HepG2 (cell line): Measurements from ENCODE around the gene C5. TPM values are rescaled to one million over a fixed set of nuclear protein-coding genes. Genes with fewer than 3 reads are reported as not detected.

Experiments used
- ATAC-seq: fragments of 200-7000 bp; cut with Tn5 transposase; 3 replicates; pipeline ENCODE4 v1.9.1; 2020; ENCODE audit warnings: mild to moderate bottlenecking, moderate library complexity
- BruUV-seq: library from RNA; stranded (reverse); fragments of 400-500 nt; replicated peaks from 2 replicates; lab custom pipeline; 2021; lab: Mats Ljungman, UMichigan
- CTCF ChIA-PET: fragments of 300-600 bp; formaldehyde crosslinking; extraction: SDS; loops from one replicate; lab custom pipeline; 2021; ENCODE audit warnings: low total read pairs, inconsistent platforms, low intra/inter-chr PET ratio; lab: Yijun Ruan, JAX
- POLR2A ChIA-PET: fragments of 350-600 bp; sonication (Branson Sonifier 250); formaldehyde crosslinking; loops from one replicate; lab custom pipeline; 2020; ENCODE audit warnings: antibody characterized with exemption, inconsistent platforms; lab: Yijun Ruan, JAX
- DNase-seq: peaks from one replicate; pipeline ENCODE4 v3.0.0-alpha.2; 2015; ENCODE audit warnings: low spot score
- FAIRE-seq: peaks from 3 replicates; lab custom pipeline; 2011; peaks lifted over from hg19 to GRCh38; lab: Jason Lieb, UNC
- H2AFZ ChIP-seq: one replicate; pipeline ENCODE4 v1.6.1; 2011; ENCODE audit warnings: low read length, inconsistent platforms
- H3K27ac ChIP-seq: fragments of 300-600 bp; 3 replicates; pipeline ENCODE4 v1.8.0; 2011; ENCODE audit warnings: mixed run types, mild to moderate bottlenecking, mixed read lengths, low read length, inconsistent platforms; ENCODE audit not compliant: insufficient read depth; ENCODE audit errors: extremely low read length
- H3K27me3 ChIP-seq, 2 experiments: fragments of 200-600 bp in 1 of 2; 2 replicates in 1 of 2; 3 replicates in 1 of 2; pipeline versions ENCODE4 v1.6.0 to v1.8.0; 2011; ENCODE audit warnings: low read length in 2 of 2, mild to moderate bottlenecking in 2 of 2, moderate library complexity in 2 of 2, inconsistent platforms in 1 of 2; ENCODE audit not compliant: insufficient read depth in 2 of 2, control insufficient read depth in 1 of 2
- H3K36me3 ChIP-seq, 2 experiments: fragments of 200-600 bp in 1 of 2; replicated peaks in 1 of 2; 2 replicates in 1 of 2; 3 replicates in 1 of 2; pipeline versions ENCODE4 v1.5.1 to v1.8.0; 2011; ENCODE audit warnings: low read length in 2 of 2, inconsistent platforms in 1 of 2; ENCODE audit not compliant: insufficient read depth in 2 of 2, control insufficient read depth in 1 of 2
- H3K4me1 ChIP-seq: 2 replicates; pipeline ENCODE4 v1.5.1; 2012; ENCODE audit warnings: low read length, inconsistent platforms; ENCODE audit not compliant: insufficient read depth
- H3K4me2 ChIP-seq: 2 replicates; pipeline ENCODE4 v1.6.0; 2011; ENCODE audit warnings: low read depth, low read length, inconsistent platforms
- H3K4me3 ChIP-seq, 3 experiments: fragments of 200-600 bp in 1 of 3; sonication (generic), shearing (Covaris generic) in 1 of 3; replicated peaks in 1 of 3; 2 replicates each; pipeline ENCODE4 v1.5.1; 2011 to 2016; ENCODE audit warnings: low read length in 3 of 3, inconsistent platforms in 2 of 3, low read depth in 2 of 3, mild to moderate bottlenecking in 2 of 3, control low read depth in 1 of 3, mixed read lengths in 1 of 3; ENCODE audit not compliant: insufficient read depth in 1 of 3
- H3K79me2 ChIP-seq: one replicate; pipeline ENCODE4 v1.6.1; 2011; ENCODE audit warnings: low read length, inconsistent platforms; ENCODE audit not compliant: insufficient read depth
- H3K9ac ChIP-seq: 2 replicates; pipeline ENCODE4 v1.6.0; 2011; ENCODE audit warnings: mild to moderate bottlenecking, low read depth, low read length, inconsistent platforms; ENCODE audit not compliant: insufficient read depth
- H3K9me3 ChIP-seq: 2 replicates; pipeline ENCODE4 v1.5.1; 2012; ENCODE audit warnings: mild to moderate bottlenecking, low read length
- H4K20me1 ChIP-seq: 2 replicates; pipeline ENCODE4 v1.6.0; 2011; ENCODE audit warnings: inconsistent platforms, mild to moderate bottlenecking, low read length, moderate library complexity; ENCODE audit not compliant: insufficient read depth
- BCLAF1 ChIP-seq: fragments of 450-650 bp; IDR thresholded peaks from 2 replicates; pipeline ENCODE4 v1.6.1; 2017; ENCODE audit warnings: mild to moderate bottlenecking
- DDIT3 ChIP-seq: sonication (generic); formaldehyde crosslinking; IDR thresholded peaks from 2 replicates; pipeline ENCODE4 v1.4.0; 2020; ENCODE audit warnings: mild to moderate bottlenecking, missing genetic modification reagents
- ELF3 ChIP-seq: IDR thresholded peaks from 2 replicates; pipeline ENCODE4 v1.6.1; 2016; ENCODE audit warnings: missing genetic modification reagents, missing compliant biosample characterization
- FOXA3 ChIP-seq: IDR thresholded peaks from 2 replicates; pipeline ENCODE4 v1.6.1; 2016; ENCODE audit warnings: missing genetic modification reagents, missing compliant biosample characterization
- FOXP1 ChIP-seq, 2 experiments: fragments of 450-650 bp in 1 of 2; IDR thresholded peaks; 2 replicates each; pipeline ENCODE4 v1.6.1; 2017 to 2018; ENCODE audit warnings: antibody characterized with exemption in 1 of 2
- HCFC1 ChIP-seq: fragments of 150-350 bp; IDR thresholded peaks from 2 replicates; pipeline ENCODE4 v1.6.1; 2014; ENCODE audit warnings: low read depth, low read length
- KLF12 ChIP-seq: sonication (generic); formaldehyde crosslinking; IDR thresholded peaks from 2 replicates; pipeline ENCODE4 v1.4.0; 2020; ENCODE audit warnings: missing genetic modification reagents, borderline replicate concordance
- MATR3 ChIP-seq: sonication (generic); formaldehyde crosslinking; IDR thresholded peaks from 2 replicates; pipeline ENCODE4 v1.4.0; 2020; ENCODE audit warnings: missing genetic modification reagents
- MED8 ChIP-seq: sonication (generic); formaldehyde crosslinking; IDR thresholded peaks from 2 replicates; pipeline ENCODE4 v1.8.1; 2023; ENCODE audit warnings: mild to moderate bottlenecking, missing genetic modification reagents; ENCODE audit not compliant: insufficient replicate concordance
- MYNN ChIP-seq: sonication (generic); formaldehyde crosslinking; IDR thresholded peaks from 2 replicates; pipeline ENCODE4 v1.4.0; 2020; ENCODE audit warnings: mild to moderate bottlenecking, low read depth, missing genetic modification reagents
- ONECUT2 ChIP-seq: sonication (generic); formaldehyde crosslinking; IDR thresholded peaks from 2 replicates; pipeline ENCODE4 v1.4.0; 2020; ENCODE audit warnings: missing genetic modification reagents
- REPIN1 ChIP-seq: sonication (generic); formaldehyde crosslinking; IDR thresholded peaks from 2 replicates; pipeline ENCODE4 v1.8.0; 2022; ENCODE audit warnings: missing genetic modification reagents, low read depth, mild to moderate bottlenecking, borderline replicate concordance
- SAP130 ChIP-seq: IDR thresholded peaks from 2 replicates; pipeline ENCODE4 v1.6.1; 2016; ENCODE audit warnings: low read depth
- SIX1 ChIP-seq: sonication (generic); formaldehyde crosslinking; IDR thresholded peaks from 2 replicates; pipeline ENCODE4 v1.4.0; 2020; ENCODE audit warnings: missing genetic modification reagents, borderline replicate concordance
- TCF7 ChIP-seq: sonication (generic); IDR thresholded peaks from 2 replicates; pipeline ENCODE4 v1.6.1; 2016; ENCODE audit warnings: antibody characterized with exemption, low read depth
- ZFP82 ChIP-seq: sonication (generic); formaldehyde crosslinking; IDR thresholded peaks from 2 replicates; pipeline ENCODE4 v1.5.1; 2020; ENCODE audit warnings: mild to moderate bottlenecking, missing genetic modification reagents, borderline replicate concordance
- ZMYM2 ChIP-seq: sonication (generic); formaldehyde crosslinking; IDR thresholded peaks from 2 replicates; pipeline ENCODE4 v1.8.0; 2022; ENCODE audit warnings: mild to moderate bottlenecking, missing genetic modification reagents
- ZNF546 ChIP-seq: sonication (generic); formaldehyde crosslinking; conservative IDR thresholded peaks from 2 replicates; pipeline ENCODE4 v1.8.1; 2023; ENCODE audit warnings: mild to moderate bottlenecking, missing genetic modification reagents
- ZNF569 ChIP-seq: sonication (generic); formaldehyde crosslinking; IDR thresholded peaks from 2 replicates; pipeline ENCODE4 v1.5.0; 2020; ENCODE audit warnings: mild to moderate bottlenecking, missing genetic modification reagents, moderate library complexity, borderline replicate concordance
- ZNF589 ChIP-seq: sonication (generic); formaldehyde crosslinking; conservative IDR thresholded peaks from 2 replicates; pipeline ENCODE4 v1.8.0; 2022; ENCODE audit warnings: mild to moderate bottlenecking, moderate library complexity, missing genetic modification reagents
- ZNF747 ChIP-seq: sonication (generic); formaldehyde crosslinking; IDR thresholded peaks from 2 replicates; pipeline ENCODE4 v1.8.1; 2023; ENCODE audit warnings: missing genetic modification reagents, mild to moderate bottlenecking, borderline replicate concordance
- ZZZ3 ChIP-seq: sonication (generic); formaldehyde crosslinking; IDR thresholded peaks from 2 replicates; pipeline ENCODE4 v1.4.0; 2020; ENCODE audit warnings: missing genetic modification reagents, mild to moderate bottlenecking, borderline replicate concordance
- in situ Hi-C: cut with HindIII; loops from 2 replicates; pipeline ENCODE4 v1.10.0; 2017; ENCODE audit warnings: low pct_unique_long_range_greater_than_20kb; ENCODE audit not compliant: extremely low pct_ligation_motif_present
- intact Hi-C: fragments of 100-400 bp; cut with micrococcal nuclease; formaldehyde crosslinking; loops from one replicate; pipeline ENCODE4 v1.10.0; 2022; ENCODE audit not compliant: unreplicated experiment
- polyA plus RNA-seq, 8 experiments: library from polyadenylated mRNA; depleted of rRNA in 3 of 8; stranded (reverse) in 7 of 8; unstranded in 1 of 8; fragments of >200 nt; fragmentation: Illumina TruSeq in 4 of 8; extraction: Trizol in 4 of 8; gene quantifications; 2 replicates each; pipeline versions ENCODE4 v1.2.1 to v1.2.3, GENCODE V29; 2011 to 2016; ENCODE audit warnings: low read depth in 4 of 8, missing spikeins in 1 of 8, mixed read lengths in 1 of 8; ENCODE audit not compliant: insufficient read depth in 1 of 8
- total RNA-seq, 5 experiments: library from RNA; depleted of rRNA; stranded (reverse); fragments of >200 nt; fragmentation: Illumina TruSeq; extraction: Trizol; gene quantifications; 2 replicates each; pipeline ENCODE4 v1.2.3, GENCODE V29; 2016; ENCODE audit warnings: low read depth in 1 of 5

The C5 gene
- total and polyA plus RNA-seq, 2 of the 13 experiments (the other 11 are each of a cell fraction or from before 2014, with no cell fraction given), result 57.6 to 192 TPM

GRCh38 chr9:121048618-121049017, 1.5 kb downstream of the C5 start:
- CTCF ChIA-PET, result no interaction called here
- in situ Hi-C loops (no loop called here), intact Hi-C loops (no loop called here)
- no peak for DNase-seq
- H3K79me2 ChIP-seq, result peaks cover 53% of the 10 kb centered on the region
- peak overlapping the region; percentile 32 for H3K27ac ChIP-seq
- H3K4me2 ChIP-seq, result peak overlapping the region; percentile 95
- peak; percentile 21 for ATAC-seq
- no peak overlapping the region for H2AFZ ChIP-seq
- H4K20me1 ChIP-seq, result peaks cover 19% of the 10 kb centered on the region
- no peaks in the 10 kb centered on the region for H3K9me3 ChIP-seq
- peak overlapping the region; percentile 58; the same call in 1 of the 2 replicates for H3K9ac ChIP-seq
- TF ChIP-seq TCF7 (no peak), MYNN (no peak), FOXA3 (CRISPR knock-in tag) (no peak), HCFC1 (no peak), SIX1 (CRISPR knock-in tag) (peak; percentile 47; the same call in 1 of the 2 replicates), ELF3 (CRISPR knock-in tag) (0 out of 2 replicates have a peak, but pooled peaks have one; percentile 2), MED8 (CRISPR knock-in tag) (no peak), REPIN1 (CRISPR knock-in tag) (no peak), ZNF747 (CRISPR knock-in tag) (no peak), ZZZ3 (CRISPR knock-in tag) (no peak), KLF12 (CRISPR knock-in tag) (no peak), DDIT3 (CRISPR knock-in tag) (no peak), ZNF546 (CRISPR knock-in tag) (no peak), ZNF589 (CRISPR knock-in tag) (no peak), MATR3 (CRISPR knock-in tag) (no peak), ZNF569 (CRISPR knock-in tag) (no peak), ZFP82 (CRISPR knock-in tag) (no peak), FOXP1 (IDR thresholded peaks at IDR 0.05) (no peak), FOXP1 (CRISPR knock-in tag; IDR thresholded peaks at IDR 0.05) (no peak), BCLAF1 (no peak), ONECUT2 (CRISPR knock-in tag) (no peak), ZMYM2 (CRISPR knock-in tag) (no peak), SAP130 (CRISPR knock-in tag) (0 out of 2 replicates have a peak, but pooled peaks have one; percentile 6)
- FAIRE-seq, result no peak
- peak overlapping the region; percentile 50 to 95 (median 72); a peak in 5 of 6 replicates for H3K4me3 ChIP-seq
- BruUV-seq, result no TSS peak
- no peaks in the 10 kb centered on the region for H3K27me3 ChIP-seq
- POLR2A ChIA-PET, result interaction anchor here (1.4 to 2.4 kb wide), 3 partner anchors 11 to 22 kb away, joined by 3 to 6 read pairs (median 4); no protein-coding TSS in a partner anchor
- H3K4me1 ChIP-seq, result peaks cover 46% of the 10 kb centered on the region
- 0 out of 5 replicates have a peak, but pooled peaks cover 0 to 14% of the 10 kb centered on the region in 2 experiments for H3K36me3 ChIP-seq
